H9 (cell line): ENCODE results near the gene SEC61A2. TPM values are rescaled to one million over a fixed set of nuclear protein-coding genes. Genes with fewer than 3 reads are reported as not detected.

Experiments
- DNase-seq: peaks from one replicate; pipeline ENCODE4 v3.0.0-alpha.2; 2017
- H2AFZ ChIP-seq: one replicate; pipeline ENCODE4 v1.6.1; 2013; ENCODE audit warnings: mild to moderate bottlenecking, low read length, control low read depth, moderate library complexity
- H2AK5ac ChIP-seq: 2 replicates; pipeline ENCODE4 v1.6.1; 2013; ENCODE audit warnings: low read length, control low read depth, mixed read lengths; ENCODE audit not compliant: insufficient read length
- H2BK120ac ChIP-seq: one replicate; pipeline ENCODE4 v1.6.1; 2013; ENCODE audit warnings: low read depth, mild to moderate bottlenecking, low read length, control low read depth, inconsistent platforms; ENCODE audit not compliant: poor library complexity, severe bottlenecking
- H2BK12ac ChIP-seq: 2 replicates; pipeline ENCODE4 v1.6.1; 2013; ENCODE audit warnings: low read length, control low read depth, mixed read lengths, low read depth; ENCODE audit not compliant: insufficient read length
- H2BK15ac ChIP-seq: 2 replicates; pipeline ENCODE4 v1.6.1; 2013; ENCODE audit warnings: low read depth, low read length, control low read depth
- H2BK20ac ChIP-seq: one replicate; pipeline ENCODE4 v1.6.1; 2013; ENCODE audit warnings: low read depth, mild to moderate bottlenecking, low read length, control low read depth, inconsistent platforms; ENCODE audit not compliant: poor library complexity, severe bottlenecking
- H2BK5ac ChIP-seq: 2 replicates; pipeline ENCODE4 v1.6.1; 2013; ENCODE audit warnings: low read length, control low read depth, mixed read lengths; ENCODE audit not compliant: insufficient read length
- H3K14ac ChIP-seq: 2 replicates; pipeline ENCODE4 v1.6.1; 2013; ENCODE audit warnings: low read length, control low read depth; ENCODE audit not compliant: insufficient read depth
- H3K18ac ChIP-seq: 2 replicates; pipeline ENCODE4 v1.6.1; 2013; ENCODE audit warnings: low read depth, mild to moderate bottlenecking, mixed read lengths, low read length, control low read depth; ENCODE audit not compliant: insufficient read length
- H3K23ac ChIP-seq: 2 replicates; pipeline ENCODE4 v1.6.1; 2013; ENCODE audit warnings: low read length, control low read depth, mixed read lengths, low read depth; ENCODE audit not compliant: insufficient read length
- H3K23me2 ChIP-seq: 2 replicates; pipeline ENCODE4 v1.6.1; 2013; ENCODE audit warnings: low read depth, mild to moderate bottlenecking, mixed read lengths, low read length, control low read depth; ENCODE audit not compliant: insufficient read length, poor library complexity, severe bottlenecking
- H3K27ac ChIP-seq: 2 replicates; pipeline ENCODE4 v1.5.1; 2013; ENCODE audit warnings: low read length, control low read depth, mixed read lengths, low read depth; ENCODE audit not compliant: insufficient read length
- H3K27me3 ChIP-seq: 2 replicates; pipeline ENCODE4 v1.6.1; 2013; ENCODE audit warnings: low read length, control low read depth, inconsistent platforms; ENCODE audit not compliant: insufficient read depth
- H3K4ac ChIP-seq: 2 replicates; pipeline ENCODE4 v1.6.1; 2013; ENCODE audit warnings: low read depth, mild to moderate bottlenecking, control low read depth, inconsistent platforms, low read length, moderate library complexity
- H3K4me1 ChIP-seq: 2 replicates; pipeline ENCODE4 v1.6.1; 2013; ENCODE audit warnings: low read length, control low read depth, inconsistent platforms; ENCODE audit not compliant: insufficient read depth
- H3K4me2 ChIP-seq: 2 replicates; pipeline ENCODE4 v1.6.1; 2013; ENCODE audit warnings: low read length, control low read depth, mixed read lengths; ENCODE audit not compliant: insufficient read length, insufficient read depth
- H3K56ac ChIP-seq: 2 replicates; pipeline ENCODE4 v1.6.1; 2013; ENCODE audit warnings: low read depth, mild to moderate bottlenecking, mixed read lengths, low read length, control low read depth; ENCODE audit not compliant: insufficient read length
- H3K79me1 ChIP-seq: 2 replicates; pipeline ENCODE4 v1.6.1; 2013; ENCODE audit warnings: low read depth, mild to moderate bottlenecking, moderate library complexity, low read length, control low read depth, inconsistent platforms; ENCODE audit not compliant: insufficient read depth, poor library complexity, severe bottlenecking
- H3K79me2 ChIP-seq: 2 replicates; pipeline ENCODE4 v1.6.1; 2013; ENCODE audit warnings: low read length, control low read depth, inconsistent platforms; ENCODE audit not compliant: insufficient read depth
- H3K9ac ChIP-seq: 2 replicates; pipeline ENCODE4 v1.6.1; 2013; ENCODE audit warnings: low read length, control low read depth, mixed read lengths; ENCODE audit not compliant: insufficient read length; ENCODE audit errors: extremely low read depth
- H3K9me3 ChIP-seq: one replicate; pipeline ENCODE4 v1.6.1; 2013; ENCODE audit warnings: low read depth, low read length, inconsistent platforms; ENCODE audit not compliant: control insufficient read depth
- H3T11ph ChIP-seq: one replicate; pipeline ENCODE4 v1.6.1; 2013; ENCODE audit warnings: mild to moderate bottlenecking, low read length, control low read depth, inconsistent platforms
- H4K20me1 ChIP-seq: one replicate; pipeline ENCODE4 v1.6.1; 2013; ENCODE audit not compliant: control insufficient read depth, insufficient read length, insufficient read depth
- H4K5ac ChIP-seq: 2 replicates; pipeline ENCODE4 v1.6.1; 2013; ENCODE audit warnings: low read depth, mild to moderate bottlenecking, mixed read lengths, low read length, control low read depth; ENCODE audit not compliant: insufficient read length
- H4K8ac ChIP-seq: replicated peaks from 2 replicates; pipeline ENCODE4 v1.6.1; 2013; ENCODE audit warnings: low read length, control low read depth, mixed read lengths, low read depth; ENCODE audit not compliant: insufficient read length
- H4K91ac ChIP-seq: 2 replicates; pipeline ENCODE4 v1.6.1; 2013; ENCODE audit warnings: low read depth, mild to moderate bottlenecking, moderate library complexity, mixed read lengths, low read length, control low read depth; ENCODE audit not compliant: insufficient read length
- H3K27ac Mint-ChIP-seq, 3 experiments: 2 replicates in 2 of 3; 3 replicates in 1 of 3; pipeline ENCODE4 v1.8.0; 2020 to 2021; ENCODE audit warnings: mixed read lengths in 3 of 3, mild to moderate bottlenecking in 1 of 3, moderate library complexity in 1 of 3
- H3K27me3 Mint-ChIP-seq: 2 replicates; pipeline ENCODE4 v1.8.0; 2021; ENCODE audit warnings: low read depth, mild to moderate bottlenecking, moderate library complexity, mixed read lengths
- H3K36me3 Mint-ChIP-seq, 3 experiments: 2 replicates in 2 of 3; 3 replicates in 1 of 3; pipeline ENCODE4 v1.8.0; 2020 to 2021; ENCODE audit warnings: low read depth in 3 of 3, mixed read lengths in 3 of 3; ENCODE audit not compliant: insufficient read depth in 1 of 3
- H3K4me1 Mint-ChIP-seq, 2 experiments: 2 replicates each; pipeline ENCODE4 v1.8.0; 2020; ENCODE audit warnings: mixed read lengths in 2 of 2
- H3K4me3 Mint-ChIP-seq, 2 experiments: 2 replicates in 1 of 2; 3 replicates in 1 of 2; pipeline ENCODE4 v1.8.0; 2020 to 2021; ENCODE audit warnings: mild to moderate bottlenecking in 2 of 2, mixed read lengths in 2 of 2, moderate library complexity in 1 of 2
- H3K9me3 Mint-ChIP-seq, 2 experiments: 2 replicates in 1 of 2; 3 replicates in 1 of 2; pipeline ENCODE4 v1.8.0; 2020; ENCODE audit warnings: mild to moderate bottlenecking in 2 of 2, mixed read lengths in 2 of 2, moderate library complexity in 1 of 2
- CTCF ChIP-seq: fragments of 200-600 bp; sonication (generic); conservative IDR thresholded peaks from 3 replicates; pipeline ENCODE4 v1.8.0; 2021; ENCODE audit warnings: antibody characterized with exemption, mild to moderate bottlenecking
- WGBS: extraction: QIAGEN DNeasy Blood & Tissue Kit; methylation state at CpG from one replicate; pipeline ENCODE4 v1.1.7; 2013; ENCODE audit warnings: missing lambda C conversion rate, low lambda C conversion rate, mixed read lengths; ENCODE audit not compliant: insufficient read length; ENCODE audit errors: extremely low coverage; 5-methylcytosine and 5-hydroxymethylcytosine counted together
- total RNA-seq: library from RNA; stranded (reverse); gene quantifications from 2 replicates; pipeline ENCODE4 v1.2.1, GENCODE V29; 2021

The SEC61A2 gene
- total RNA-seq, 1 experiment from 2014 or later: 13.9 TPM

- Histone ChIP-seq H3K9ac (no peak overlapping the region), H2AK5ac (no peak overlapping the region), H2BK15ac (no peak overlapping the region), H3K4me1 (no peaks in the 10 kb centered on the region), H3K4ac (no peak overlapping the region), H2BK120ac (no peak overlapping the region), H3K79me1 (no peaks in the 10 kb centered on the region), H4K20me1 (no peaks in the 10 kb centered on the region), H3K14ac (no peak overlapping the region), H3K56ac (no peak overlapping the region), H4K8ac (no peak overlapping the region), H3K4me2 (no peak overlapping the region), H3T11ph (no peak overlapping the region), H2BK20ac (no peak overlapping the region), H4K5ac (no peak overlapping the region), H3K9me3 (no peaks in the 10 kb centered on the region), H3K23me2 (no peaks in the 10 kb centered on the region), H2BK12ac (no peak overlapping the region), H3K23ac (no peak overlapping the region), H3K18ac (no peak overlapping the region), H2AFZ (no peak overlapping the region), H3K27ac (no peak overlapping the region), H4K91ac (no peak overlapping the region), H3K27me3 (no peaks in the 10 kb centered on the region), H2BK5ac (no peak overlapping the region), H3K79me2 (no peaks in the 10 kb centered on the region)
- no peak for DNase-seq
- Mint-ChIP-seq H3K27me3 (no peaks in the 10 kb centered on the region), H3K4me1 (no peaks in the 10 kb centered on the region), H3K4me3 (no peak overlapping the region), H3K9me3 (no peaks in the 10 kb centered on the region), H3K36me3 (peaks cover 6 to 24% (median 18%) of the 10 kb centered on the region in 3 experiments; a peak in 6 of 7 replicates), H3K27ac (no peak overlapping the region)
- 100% methylated on average over 1 of the region's 4 CpGs for WGBS
- TF ChIP-seq CTCF: no peak
These were observed 20.7 kb downstream of the SEC61A2 start for GRCh38 chr10:12150163-12150562.
